T47D (cell line): ENCODE results near the gene SEPSECS.

Experiments used
- DNase-seq, 2 experiments: peaks; one replicate each; pipeline versions ENCODE4 v3.0.0 to v3.0.0-alpha.2; 2011 to 2012; ENCODE audit warnings: low read depth in 1 of 2, low spot score in 1 of 2
- JUND ChIP-seq: IDR thresholded peaks from 2 replicates; pipeline ENCODE4 v1.6.1; 2012; ENCODE audit warnings: low read depth
- in situ Hi-C: cut with HindIII; loops from 2 replicates; pipeline ENCODE4 v1.10.0; 2016; ENCODE audit warnings: low sequenced_read_pairs, low pct_unique_long_range_greater_than_20kb

SEPSECS gene

DNA sequence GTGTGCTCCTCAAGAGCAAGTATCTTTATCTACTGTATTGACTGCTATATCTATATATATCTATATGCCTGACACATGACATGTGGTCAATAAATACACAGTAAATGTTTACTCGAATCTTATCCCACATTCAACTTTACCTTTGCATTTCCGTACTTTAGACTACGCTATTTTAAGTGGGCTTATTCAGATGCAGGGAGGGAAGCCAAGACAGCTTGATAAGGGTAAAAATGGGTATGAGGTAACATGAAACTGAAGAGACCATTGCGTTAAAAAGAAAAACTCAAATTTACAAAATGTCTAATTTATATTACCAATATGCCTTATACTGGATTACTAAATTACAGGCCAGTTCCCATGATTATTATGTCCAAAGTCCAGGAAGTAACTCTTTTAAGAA, 17.8 kb downstream of the SEPSECS start:
- in situ Hi-C loops, result no loop called here
- no peak for TF ChIP-seq JUND
- DNase-seq, result no peak

DNA sequence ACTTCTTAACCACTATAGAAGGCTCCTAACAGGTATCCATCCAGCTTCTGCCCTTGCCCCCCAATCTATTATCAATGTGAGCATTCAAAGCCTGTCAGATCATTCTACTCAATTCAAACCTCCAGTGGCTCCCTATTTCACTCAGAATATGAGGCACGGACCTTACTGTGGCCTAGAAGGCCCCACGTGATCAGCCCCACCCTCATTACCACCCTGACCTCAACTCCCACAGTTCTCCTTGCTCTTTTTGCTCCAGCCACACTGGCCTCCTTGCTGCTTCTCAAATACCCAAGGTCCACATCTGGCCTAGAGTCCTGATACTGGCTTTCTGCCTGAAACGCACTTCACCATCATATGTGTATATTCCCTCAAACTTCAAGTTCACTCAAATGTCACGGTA, 18.7 kb downstream of the SEPSECS start:
- no peak for DNase-seq
- in situ Hi-C loops, result no loop called here
- TF ChIP-seq JUND, result no peak

- in situ Hi-C loops, result no loop called here
- TF ChIP-seq JUND, result no peak
- DNase-seq, result no peak
Observed at GRCh38 chr4:25133132-25133531, 27.1 kb downstream of the SEPSECS start.

GRCh38 chr4:25131926-25132325, 28.3 kb downstream of the SEPSECS start:
- in situ Hi-C loops, result no loop called here
- no peak for DNase-seq
- no peak for TF ChIP-seq JUND

DNA sequence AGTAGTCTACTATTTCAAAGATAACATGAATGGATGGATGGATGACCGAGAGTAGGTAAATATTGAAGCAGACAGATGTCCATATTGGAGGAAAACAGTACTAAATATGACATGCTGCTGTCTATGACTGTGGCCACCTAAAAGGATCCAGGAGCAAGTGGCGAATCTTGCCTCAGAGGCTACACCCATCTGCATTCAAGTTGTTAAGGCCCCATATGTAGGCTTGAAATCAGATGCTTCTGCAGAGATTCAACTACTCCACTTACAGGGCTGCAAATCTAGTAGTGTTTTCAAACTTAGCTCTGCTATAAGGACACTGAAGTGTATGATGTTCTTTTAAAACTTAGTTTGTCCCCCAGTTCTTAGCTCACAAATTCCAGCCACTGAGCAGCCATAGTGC, 28.9 kb downstream of the SEPSECS start:
- DNase-seq, result no peak
- no peak for TF ChIP-seq JUND
- in situ Hi-C loops, result no loop called here

GRCh38 chr4:25129917-25130316, 30.3 kb downstream of the SEPSECS start:
- no peak for TF ChIP-seq JUND
- in situ Hi-C loops, result no loop called here
- DNase-seq, result no peak

GRCh38 chr4:25128671-25129070, 31.6 kb downstream of the SEPSECS start:
- no peak for DNase-seq
- TF ChIP-seq JUND, result no peak
- in situ Hi-C loops, result no loop called here

DNA sequence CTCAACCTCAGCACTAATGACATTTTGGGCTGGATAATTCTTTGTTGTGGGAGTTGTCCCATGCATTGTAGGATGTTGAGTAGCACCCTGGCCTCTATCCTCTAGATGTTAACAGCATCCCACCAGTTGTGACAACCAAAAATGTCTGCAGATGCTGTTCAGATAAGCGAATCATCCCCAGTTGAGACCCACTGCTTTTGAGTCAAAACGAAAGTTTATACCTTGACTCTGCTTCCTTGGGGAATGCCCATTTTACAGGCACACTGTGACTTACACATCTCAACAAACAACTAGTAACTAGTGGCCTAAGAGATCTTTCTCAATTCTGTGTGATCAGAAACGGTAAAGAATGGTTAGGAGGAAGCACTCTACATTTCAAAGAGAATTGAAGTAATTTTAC, 37.0 kb downstream of the SEPSECS start:
- DNase-seq, result no peak
- no peak for TF ChIP-seq JUND
- in situ Hi-C loops, result no loop called here

DNA sequence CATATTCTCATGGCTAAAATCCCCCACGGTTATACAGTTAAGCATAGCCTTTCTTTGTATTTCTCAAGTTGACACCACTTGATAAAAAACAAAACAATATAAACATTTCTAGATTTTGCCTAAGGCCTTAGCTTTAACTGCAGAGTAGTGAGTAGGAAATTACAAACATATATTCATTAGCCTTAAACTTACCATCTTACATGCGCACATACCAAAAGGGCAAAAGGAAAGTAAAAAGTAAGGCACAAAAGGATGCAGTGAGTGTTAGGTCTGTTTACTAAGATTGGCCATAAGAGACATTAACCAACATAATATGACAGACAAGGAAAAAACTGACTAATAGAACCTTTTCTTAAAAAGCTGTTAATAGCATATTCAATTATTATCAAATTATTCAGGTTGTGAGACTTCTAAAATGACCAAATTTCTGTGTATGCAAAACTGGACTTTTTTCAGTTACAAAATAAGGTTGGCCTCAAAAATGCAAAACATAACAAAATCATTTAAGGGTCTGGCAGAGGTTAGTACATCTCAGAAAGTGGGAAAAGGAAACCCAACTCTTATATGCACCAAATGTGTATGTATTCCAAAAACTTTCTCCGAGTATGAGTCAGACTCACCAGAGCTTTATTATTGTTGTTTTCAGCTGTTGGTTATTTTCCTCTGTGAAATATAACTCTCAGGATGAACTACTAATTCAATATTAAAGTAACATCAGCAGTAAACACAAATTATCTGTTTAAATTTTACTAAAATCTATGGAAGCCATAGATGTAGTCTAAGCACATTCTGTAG, 39.9 kb downstream of the SEPSECS start:
- in situ Hi-C loops, result no loop called here
- no peak for DNase-seq
- TF ChIP-seq JUND, result no peak

GRCh38 chr4:25117716-25118472, 42.4 kb downstream of the SEPSECS start:
- in situ Hi-C loops, result no loop called here
- no peak for DNase-seq

GRCh38 chr4:25117274-25117673, 43.0 kb downstream of the SEPSECS start:
- in situ Hi-C loops, result no loop called here
- no peak for TF ChIP-seq JUND
- no peak for DNase-seq

More at GRCh38 chr4:25117716-25118472, 42.4 kb downstream of the SEPSECS start:
- no peak for TF ChIP-seq JUND

DNA sequence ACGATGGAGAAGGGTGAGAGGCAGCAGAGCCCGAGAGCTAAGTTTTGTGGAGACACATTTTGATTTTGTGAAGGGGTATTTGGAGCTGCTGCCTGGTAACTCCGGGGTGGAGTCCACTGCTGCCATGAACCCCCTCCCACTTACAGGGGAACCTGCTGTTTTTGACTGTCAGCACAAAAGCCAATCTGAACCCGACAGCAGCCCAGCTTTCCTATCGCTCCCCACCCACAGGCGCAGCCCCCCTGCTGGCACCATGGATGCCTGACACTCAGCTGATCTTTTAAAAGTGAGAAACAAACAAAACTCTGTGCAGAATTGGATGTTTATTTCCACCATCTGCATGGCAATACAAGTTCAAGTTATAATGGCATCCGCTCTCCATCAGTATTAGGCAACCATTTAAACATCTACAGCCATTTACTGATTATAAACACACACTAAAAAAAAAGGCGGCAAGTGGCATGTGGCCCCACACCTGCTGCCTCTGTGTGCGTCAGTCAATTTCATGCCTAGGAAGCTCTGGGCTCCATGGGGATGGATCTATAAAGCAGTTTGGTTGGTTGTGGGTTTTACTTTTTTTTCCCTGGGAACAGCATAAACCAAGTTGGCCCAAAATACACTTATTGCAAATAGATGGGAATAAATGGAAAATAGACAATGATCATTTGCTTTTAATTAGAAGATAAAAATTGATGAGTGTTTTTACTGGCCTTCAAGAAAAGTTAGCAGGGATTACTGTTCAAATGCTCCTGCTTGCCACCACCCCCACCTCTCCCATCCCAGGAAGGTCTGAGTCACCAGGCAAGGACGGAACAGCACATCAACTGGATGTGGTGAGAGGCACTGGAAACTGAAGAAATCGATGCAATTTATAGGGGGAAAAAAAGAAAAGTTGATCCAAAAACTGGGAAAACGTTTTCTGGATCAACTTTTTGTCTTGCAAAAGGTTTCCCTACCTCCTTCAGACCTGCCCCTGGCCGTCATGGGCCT, 46.0 kb downstream of the SEPSECS start:
- TF ChIP-seq JUND, result no peak
- in situ Hi-C loops, result no loop called here
- no peak for DNase-seq
